ENCODE data around the gene TMEM17.

Gene TMEM17

GRCh38 chr2:62475172-62476011, 30.6 kb downstream of the TMEM17 start:
- Histone ChIP-seq H3K4me1 (peaks cover 0 to 53% (median 29%) of the 10 kb centered on the region in 4 donors), H3K27ac (peak overlapping the region; percentile 69 to 71), H3K36me3 (no peaks in the 10 kb centered on the region), H3K27me3 (no peaks in the 10 kb centered on the region), H3K9me3 (no peaks in the 10 kb centered on the region), H3K4me3 (peak overlapping the region; percentile 35 to 47)
- intact Hi-C loops (cut with DNase I; ENCODE audit: low total_unique reads), result no loop called here
- DNase-seq, result no peak
- TF ChIP-seq CTCF (IDR thresholded peaks at IDR 0.05), result no peak

- Histone ChIP-seq H3K4me3 (no peak overlapping the region), H3K36me3 (no peaks in the 10 kb centered on the region), H3K4me1 (peaks cover 0 to 53% (median 29%) of the 10 kb centered on the region in 4 donors), H3K27me3 (no peaks in the 10 kb centered on the region), H3K27ac (peak overlapping the region; percentile 15 to 69), H3K9me3 (no peaks in the 10 kb centered on the region)
- DNase-seq, result no peak
- intact Hi-C loops (cut with DNase I; ENCODE audit: low total_unique reads), result no loop called here
- TF ChIP-seq CTCF (IDR thresholded peaks at IDR 0.05), result no peak
These were observed 31.8 kb downstream of the TMEM17 start for GRCh38 chr2:62474176-62474575.

GRCh38 chr2:62473246-62473827, 32.7 kb downstream of the TMEM17 start:
- Histone ChIP-seq H3K27ac (peak overlapping the region in 1 of 2 donors; percentile 69), H3K36me3 (no peaks in the 10 kb centered on the region), H3K4me3 (no peak overlapping the region), H3K9me3 (no peaks in the 10 kb centered on the region), H3K4me1 (peaks cover 0 to 53% (median 29%) of the 10 kb centered on the region in 4 donors), H3K27me3 (no peaks in the 10 kb centered on the region)
- TF ChIP-seq CTCF (IDR thresholded peaks at IDR 0.05), result no peak
- intact Hi-C loops (cut with DNase I; ENCODE audit: low total_unique reads), result no loop called here
- DNase-seq, result no peak

GRCh38 chr2:62472312-62472711, 33.7 kb downstream of the TMEM17 start:
- Histone ChIP-seq H3K36me3 (no peaks in the 10 kb centered on the region), H3K4me1 (peaks cover 0 to 45% (median 30%) of the 10 kb centered on the region in 4 donors), H3K27ac (no peak overlapping the region), H3K27me3 (no peaks in the 10 kb centered on the region), H3K9me3 (no peaks in the 10 kb centered on the region), H3K4me3 (no peak overlapping the region)
- no peak for DNase-seq
- intact Hi-C loops (cut with DNase I; ENCODE audit: low total_unique reads), result no loop called here
- no peak for TF ChIP-seq CTCF (IDR thresholded peaks at IDR 0.05)

GRCh38 chr2:62471816-62472215, 34.2 kb downstream of the TMEM17 start:
- Histone ChIP-seq H3K4me1 (peaks cover 0 to 45% (median 30%) of the 10 kb centered on the region in 4 donors), H3K27me3 (no peaks in the 10 kb centered on the region), H3K36me3 (no peaks in the 10 kb centered on the region), H3K27ac (peak overlapping the region in 1 of 2 donors; percentile 33), H3K9me3 (no peaks in the 10 kb centered on the region), H3K4me3 (no peak overlapping the region)
- TF ChIP-seq CTCF (IDR thresholded peaks at IDR 0.05), result no peak
- no peak for DNase-seq
- intact Hi-C loops (cut with DNase I; ENCODE audit: low total_unique reads), result no loop called here

Measured in tibial artery (tissue), 4 donors.